Left lung (tissue), 10 donors: Measurements from ENCODE around the gene LARGE1. TPM values are rescaled to one million over a fixed set of nuclear protein-coding genes. Genes with fewer than 3 reads are reported as not detected.
A peak's percentile ranks its signal among the peaks of the same experiment; 100 is the strongest.

ENCODE experiments used
- ATAC-seq: fragments of 200-7000 bp; cut with Tn5 transposase; one replicate; pipeline ENCODE4 v1.9.1; 2020; ENCODE audit warnings: moderate library complexity
- DNase-seq, 4 donors: peaks; one replicate each; pipeline ENCODE4 v3.0.0-alpha.2; 2013 to 2020
- H3K27ac ChIP-seq, 2 donors: fragments of 200-600 bp; sonication (generic) in 1 of 2; one replicate each; pipeline versions ENCODE4 v1.5.0 to v1.8.0; 2020 to 2021
- H3K27me3 ChIP-seq, 2 donors: fragments of 200-600 bp; sonication (generic) in 1 of 2; one replicate each; pipeline versions ENCODE4 v1.5.0 to v1.8.0; 2020 to 2021
- H3K36me3 ChIP-seq, 2 donors: fragments of 200-600 bp; sonication (generic) in 1 of 2; one replicate each; pipeline versions ENCODE4 v1.5.0 to v1.8.0; 2020 to 2021
- H3K4me1 ChIP-seq, 2 donors: fragments of 200-600 bp; one replicate each; pipeline ENCODE4 v1.8.0; 2021
- H3K4me3 ChIP-seq, 2 donors: fragments of 200-600 bp; sonication (generic) in 1 of 2; one replicate each; pipeline versions ENCODE4 v1.5.0 to v1.8.0; 2020 to 2021; ENCODE audit warnings: mild to moderate bottlenecking in 1 of 2
- H3K9me3 ChIP-seq, 2 donors: fragments of 200-600 bp; sonication (generic) in 1 of 2; one replicate each; pipeline versions ENCODE4 v1.5.0 to v1.8.0; 2020 to 2021
- CTCF ChIP-seq, 2 donors: fragments of 200-600 bp; sonication (generic) in 1 of 2; IDR thresholded peaks; one replicate each; pipeline versions ENCODE4 v1.5.0 to v1.8.0; 2021; ENCODE audit warnings: antibody characterized with exemption in 2 of 2
- intact Hi-C, 2 donors: fragments of 100-400 bp; cut with DNase I; formaldehyde crosslinking; loops; one replicate each; pipeline versions ENCODE4 v1.11.2 to v1.14.2; 2022
- polyA plus RNA-seq, 6 donors: library from polyadenylated mRNA; unstranded; fragments of 120-200 nt; gene quantifications; one replicate each; pipeline ENCODE4 v1.2.1, GENCODE V29; 2013; ENCODE audit not compliant: insufficient read length in 6 of 6
- total RNA-seq, 2 donors: library from RNA; stranded (reverse); fragmentation: NEBNext Ultra II Directional; extraction: Animal tissue kit (Norgen Biotek cat#: 25700); gene quantifications; one replicate each; pipeline ENCODE4 v1.2.1, GENCODE V29; 2021
- donor health status: DM: no; HTN: yes; CAD: no.
- donor health status: DM: no; HTN: no; CAD: no.

Gene LARGE1
- total and polyA plus RNA-seq, 8 donors = 22.4 to 36.1 (median 33.2) TPM

- no peak for TF ChIP-seq CTCF (IDR thresholded peaks at IDR 0.05)
- intact Hi-C loops = no loop called here
- ATAC-seq (no peak), DNase-seq (peak in 1 of 4 donors; percentile 41)
- Histone ChIP-seq H3K4me1 (peaks cover 7 to 35% of the 10 kb centered on the region in 2 donors), H3K36me3 (no peaks in the 10 kb centered on the region), H3K4me3 (peak overlapping the region; percentile 52 to 54), H3K27me3 (peaks cover 0 to 65% of the 10 kb centered on the region in 2 donors), H3K27ac (no peak overlapping the region), H3K9me3 (no peaks in the 10 kb centered on the region)
These were observed 2.0 kb upstream of the LARGE1 start for GRCh38 chr22:33922349-33922681.

DNA sequence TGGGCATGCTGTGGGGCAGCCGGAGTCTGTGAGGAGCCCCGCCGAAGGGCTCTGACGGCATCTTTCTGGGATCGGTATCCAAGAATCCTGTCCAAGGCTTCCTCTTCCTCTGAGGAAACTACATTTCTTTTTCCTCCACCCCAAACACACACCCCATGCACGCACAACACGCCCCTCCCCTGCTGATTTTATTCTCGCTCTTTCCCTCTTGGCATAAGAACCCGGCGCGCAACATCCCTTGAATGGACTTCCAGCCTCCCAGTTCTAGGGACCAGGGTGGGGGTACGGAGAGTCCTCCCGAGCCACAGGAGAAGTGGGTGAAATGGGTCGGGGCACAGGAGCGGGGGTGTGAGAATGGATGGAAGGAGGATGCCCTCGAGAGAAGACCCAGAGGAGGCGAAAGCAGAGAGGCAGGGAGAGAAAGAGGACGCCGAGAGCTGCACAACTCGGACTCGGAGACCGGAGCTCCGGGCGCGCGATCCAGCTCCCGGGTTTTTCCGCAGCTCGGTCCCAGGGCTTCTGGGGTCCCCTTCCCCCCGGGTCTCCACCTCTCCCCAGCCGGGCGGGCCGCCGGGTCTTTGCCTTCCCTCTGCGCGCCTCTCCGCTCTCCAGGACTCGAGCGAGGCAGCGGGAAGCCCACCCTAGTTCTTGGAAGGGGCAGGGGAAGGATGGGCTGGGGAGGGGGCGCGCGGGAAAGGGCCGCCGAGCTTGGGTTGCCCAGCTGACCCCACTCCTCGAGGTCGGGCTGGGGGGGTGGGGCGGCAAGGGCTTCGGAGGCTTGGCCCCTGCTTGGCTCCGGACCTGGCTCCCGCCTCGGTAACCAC lies 1.5 kb upstream of the LARGE1 start:
- Histone ChIP-seq H3K4me3 (peak overlapping the region; percentile 52 to 54), H3K27ac (peak overlapping the region; percentile 15 to 67), H3K36me3 (no peaks in the 10 kb centered on the region), H3K27me3 (peaks cover 0 to 65% of the 10 kb centered on the region in 2 donors), H3K4me1 (peaks cover 7 to 35% of the 10 kb centered on the region in 2 donors), H3K9me3 (no peaks in the 10 kb centered on the region)
- intact Hi-C loops = no loop called here
- TF ChIP-seq CTCF (IDR thresholded peaks at IDR 0.05) = no peak
- DNase-seq (peak; percentile 50 to 83 (median 72)), ATAC-seq (peak; percentile 36)

DNA sequence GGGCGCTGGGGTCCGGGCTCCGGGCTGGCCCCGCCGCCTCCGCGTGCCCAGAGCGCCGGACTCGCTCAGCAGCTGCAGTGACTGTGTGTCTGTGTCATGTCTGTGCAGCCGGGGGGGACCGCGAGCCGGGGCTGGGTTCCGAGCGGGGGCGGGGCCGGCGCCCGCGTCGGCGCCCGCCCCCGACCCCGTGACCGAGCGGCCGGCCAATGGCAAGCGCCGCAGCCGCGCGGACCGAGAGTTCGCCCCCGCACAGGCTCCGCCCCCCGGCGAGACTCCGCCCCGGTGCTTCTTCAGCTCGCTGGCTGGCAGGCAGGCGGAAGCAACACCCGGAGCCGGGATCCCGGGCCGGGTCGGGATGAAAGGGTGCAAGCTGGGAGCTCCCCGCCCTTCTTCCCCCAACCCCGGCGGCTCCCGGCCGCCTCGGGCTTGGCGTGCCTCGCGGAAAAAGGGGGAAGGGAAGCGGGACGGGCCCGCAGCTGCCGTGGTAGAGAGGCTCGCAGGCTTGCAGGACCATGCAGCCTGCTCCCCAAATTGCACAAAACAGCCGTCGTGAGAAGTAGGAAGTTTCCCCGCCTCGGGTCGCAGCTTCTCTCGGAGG lies 750 bp upstream of the LARGE1 start:
- H3K9me3 ChIP-seq = no peaks in the 10 kb centered on the region
- no peak for TF ChIP-seq CTCF (IDR thresholded peaks at IDR 0.05)
- H3K4me3 ChIP-seq = peak overlapping the region; percentile 52 to 54
- ATAC-seq (peak; percentile 89), DNase-seq (peak; percentile 96 to 98 (median 97))
- peaks cover 7 to 35% of the 10 kb centered on the region in 2 donors for H3K4me1 ChIP-seq
- H3K27me3 ChIP-seq = peaks cover 0 to 65% of the 10 kb centered on the region in 2 donors
- intact Hi-C loops = no loop called here
- H3K36me3 ChIP-seq = no peaks in the 10 kb centered on the region
- peak overlapping the region; percentile 15 to 67 for H3K27ac ChIP-seq

DNA sequence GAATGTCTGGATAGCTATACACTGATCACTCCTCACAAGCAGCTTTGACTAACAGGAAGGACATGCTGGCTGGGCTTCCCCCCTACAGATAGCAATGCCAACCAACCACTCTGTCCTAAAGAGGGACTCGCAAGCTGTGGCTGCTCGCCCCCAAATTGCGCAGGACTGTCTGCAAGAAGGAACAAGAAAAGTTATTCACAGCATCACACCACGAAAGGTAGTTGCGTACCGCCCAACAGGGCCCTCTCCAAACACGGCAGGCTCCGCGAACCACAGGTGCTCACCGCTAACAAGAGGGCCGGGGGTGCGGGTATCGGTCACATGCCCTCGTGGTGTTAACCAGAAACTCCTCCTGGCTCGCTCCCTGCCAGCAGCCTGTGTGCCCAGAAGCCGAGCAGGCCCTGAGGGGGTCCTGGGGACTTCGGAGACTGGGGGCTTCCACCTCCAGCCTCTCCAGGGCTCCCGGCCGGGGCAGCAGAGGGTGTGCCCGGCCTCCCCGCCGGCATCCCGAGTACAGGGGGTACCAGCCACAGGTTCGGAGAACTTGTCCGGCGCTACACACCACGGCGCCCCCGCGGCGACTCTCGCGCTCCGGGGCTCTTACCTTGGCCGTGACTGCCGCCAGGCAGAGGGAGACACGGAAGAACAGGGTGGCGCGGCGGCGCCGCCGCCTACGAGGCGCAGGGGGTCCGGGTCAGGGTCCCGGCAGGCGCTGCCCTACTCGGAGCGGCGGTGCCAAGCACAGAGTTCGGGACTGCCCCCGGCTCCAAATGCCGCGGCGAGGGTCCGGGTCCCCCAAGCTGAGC lies 682 bp downstream of the LARGE1 start:
- H3K9me3 ChIP-seq = no peaks in the 10 kb centered on the region
- peak overlapping the region; percentile 61 to 72 for H3K4me3 ChIP-seq
- H3K36me3 ChIP-seq = no peaks in the 10 kb centered on the region
- intact Hi-C loops = no loop called here
- DNase-seq (peak in 3 of 4 donors; percentile 44 to 81 (median 56)), ATAC-seq (peak; percentile 28)
- H3K4me1 ChIP-seq = peaks cover 7 to 35% of the 10 kb centered on the region in 2 donors
- no peak for TF ChIP-seq CTCF (IDR thresholded peaks at IDR 0.05)
- H3K27me3 ChIP-seq = peaks cover 0 to 62% of the 10 kb centered on the region in 2 donors
- H3K27ac ChIP-seq = peak overlapping the region; percentile 26 to 28
